Erythroblast (primary cell): ENCODE data around the gene CFAP251.

Experiments
- GATA1 ChIP-seq: IDR thresholded peaks from 2 replicates; pipeline ENCODE4 v1.6.1; 2011; ENCODE audit warnings: low read depth, mild to moderate bottlenecking, control low read depth, low read length, moderate library complexity
- POLR2A ChIP-seq: IDR thresholded peaks from 2 replicates; pipeline ENCODE4 v1.6.1; 2011; ENCODE audit warnings: mild to moderate bottlenecking, low read length

GRCh38 chr12:121980892-121981272 is 62.5 kb downstream of the CFAP251 start:
- TF ChIP-seq POLR2A (no peak), GATA1 (no peak)
